H9 (cell line): ENCODE results near the gene CACNA1H. TPM values are rescaled to one million over a fixed set of nuclear protein-coding genes. Genes with fewer than 3 reads are reported as not detected.

ENCODE experiments used
- DNase-seq: peaks from one replicate; pipeline ENCODE4 v3.0.0-alpha.2; 2017
- H2AFZ ChIP-seq: one replicate; pipeline ENCODE4 v1.6.1; 2013; ENCODE audit warnings: mild to moderate bottlenecking, low read length, control low read depth, moderate library complexity
- H2AK5ac ChIP-seq: 2 replicates; pipeline ENCODE4 v1.6.1; 2013; ENCODE audit warnings: low read length, control low read depth, mixed read lengths; ENCODE audit not compliant: insufficient read length
- H2BK120ac ChIP-seq: one replicate; pipeline ENCODE4 v1.6.1; 2013; ENCODE audit warnings: low read depth, mild to moderate bottlenecking, low read length, control low read depth, inconsistent platforms; ENCODE audit not compliant: poor library complexity, severe bottlenecking
- H2BK12ac ChIP-seq: 2 replicates; pipeline ENCODE4 v1.6.1; 2013; ENCODE audit warnings: low read length, control low read depth, mixed read lengths, low read depth; ENCODE audit not compliant: insufficient read length
- H2BK15ac ChIP-seq: 2 replicates; pipeline ENCODE4 v1.6.1; 2013; ENCODE audit warnings: low read depth, low read length, control low read depth
- H2BK20ac ChIP-seq: one replicate; pipeline ENCODE4 v1.6.1; 2013; ENCODE audit warnings: low read depth, mild to moderate bottlenecking, low read length, control low read depth, inconsistent platforms; ENCODE audit not compliant: poor library complexity, severe bottlenecking
- H2BK5ac ChIP-seq: 2 replicates; pipeline ENCODE4 v1.6.1; 2013; ENCODE audit warnings: low read length, control low read depth, mixed read lengths; ENCODE audit not compliant: insufficient read length
- H3K14ac ChIP-seq: 2 replicates; pipeline ENCODE4 v1.6.1; 2013; ENCODE audit warnings: low read length, control low read depth; ENCODE audit not compliant: insufficient read depth
- H3K18ac ChIP-seq: 2 replicates; pipeline ENCODE4 v1.6.1; 2013; ENCODE audit warnings: low read depth, mild to moderate bottlenecking, mixed read lengths, low read length, control low read depth; ENCODE audit not compliant: insufficient read length
- H3K23ac ChIP-seq: 2 replicates; pipeline ENCODE4 v1.6.1; 2013; ENCODE audit warnings: low read length, control low read depth, mixed read lengths, low read depth; ENCODE audit not compliant: insufficient read length
- H3K23me2 ChIP-seq: 2 replicates; pipeline ENCODE4 v1.6.1; 2013; ENCODE audit warnings: low read depth, mild to moderate bottlenecking, mixed read lengths, low read length, control low read depth; ENCODE audit not compliant: insufficient read length, poor library complexity, severe bottlenecking
- H3K27ac ChIP-seq: 2 replicates; pipeline ENCODE4 v1.5.1; 2013; ENCODE audit warnings: low read length, control low read depth, mixed read lengths, low read depth; ENCODE audit not compliant: insufficient read length
- H3K27me3 ChIP-seq: 2 replicates; pipeline ENCODE4 v1.6.1; 2013; ENCODE audit warnings: low read length, control low read depth, inconsistent platforms; ENCODE audit not compliant: insufficient read depth
- H3K4ac ChIP-seq: 2 replicates; pipeline ENCODE4 v1.6.1; 2013; ENCODE audit warnings: low read depth, mild to moderate bottlenecking, control low read depth, inconsistent platforms, low read length, moderate library complexity
- H3K4me1 ChIP-seq: 2 replicates; pipeline ENCODE4 v1.6.1; 2013; ENCODE audit warnings: low read length, control low read depth, inconsistent platforms; ENCODE audit not compliant: insufficient read depth
- H3K4me2 ChIP-seq: 2 replicates; pipeline ENCODE4 v1.6.1; 2013; ENCODE audit warnings: low read length, control low read depth, mixed read lengths; ENCODE audit not compliant: insufficient read length, insufficient read depth
- H3K56ac ChIP-seq: 2 replicates; pipeline ENCODE4 v1.6.1; 2013; ENCODE audit warnings: low read depth, mild to moderate bottlenecking, mixed read lengths, low read length, control low read depth; ENCODE audit not compliant: insufficient read length
- H3K79me1 ChIP-seq: 2 replicates; pipeline ENCODE4 v1.6.1; 2013; ENCODE audit warnings: low read depth, mild to moderate bottlenecking, moderate library complexity, low read length, control low read depth, inconsistent platforms; ENCODE audit not compliant: insufficient read depth, poor library complexity, severe bottlenecking
- H3K79me2 ChIP-seq: 2 replicates; pipeline ENCODE4 v1.6.1; 2013; ENCODE audit warnings: low read length, control low read depth, inconsistent platforms; ENCODE audit not compliant: insufficient read depth
- H3K9ac ChIP-seq: 2 replicates; pipeline ENCODE4 v1.6.1; 2013; ENCODE audit warnings: low read length, control low read depth, mixed read lengths; ENCODE audit not compliant: insufficient read length; ENCODE audit errors: extremely low read depth
- H3K9me3 ChIP-seq: one replicate; pipeline ENCODE4 v1.6.1; 2013; ENCODE audit warnings: low read depth, low read length, inconsistent platforms; ENCODE audit not compliant: control insufficient read depth
- H3T11ph ChIP-seq: one replicate; pipeline ENCODE4 v1.6.1; 2013; ENCODE audit warnings: mild to moderate bottlenecking, low read length, control low read depth, inconsistent platforms
- H4K20me1 ChIP-seq: one replicate; pipeline ENCODE4 v1.6.1; 2013; ENCODE audit not compliant: control insufficient read depth, insufficient read length, insufficient read depth
- H4K5ac ChIP-seq: 2 replicates; pipeline ENCODE4 v1.6.1; 2013; ENCODE audit warnings: low read depth, mild to moderate bottlenecking, mixed read lengths, low read length, control low read depth; ENCODE audit not compliant: insufficient read length
- H4K8ac ChIP-seq: replicated peaks from 2 replicates; pipeline ENCODE4 v1.6.1; 2013; ENCODE audit warnings: low read length, control low read depth, mixed read lengths, low read depth; ENCODE audit not compliant: insufficient read length
- H4K91ac ChIP-seq: 2 replicates; pipeline ENCODE4 v1.6.1; 2013; ENCODE audit warnings: low read depth, mild to moderate bottlenecking, moderate library complexity, mixed read lengths, low read length, control low read depth; ENCODE audit not compliant: insufficient read length
- H3K27ac Mint-ChIP-seq, 3 experiments: 2 replicates in 2 of 3; 3 replicates in 1 of 3; pipeline ENCODE4 v1.8.0; 2020 to 2021; ENCODE audit warnings: mixed read lengths in 3 of 3, mild to moderate bottlenecking in 1 of 3, moderate library complexity in 1 of 3
- H3K27me3 Mint-ChIP-seq: 2 replicates; pipeline ENCODE4 v1.8.0; 2021; ENCODE audit warnings: low read depth, mild to moderate bottlenecking, moderate library complexity, mixed read lengths
- H3K36me3 Mint-ChIP-seq, 3 experiments: 2 replicates in 2 of 3; 3 replicates in 1 of 3; pipeline ENCODE4 v1.8.0; 2020 to 2021; ENCODE audit warnings: low read depth in 3 of 3, mixed read lengths in 3 of 3; ENCODE audit not compliant: insufficient read depth in 1 of 3
- H3K4me1 Mint-ChIP-seq, 2 experiments: 2 replicates each; pipeline ENCODE4 v1.8.0; 2020; ENCODE audit warnings: mixed read lengths in 2 of 2
- H3K4me3 Mint-ChIP-seq, 2 experiments: 2 replicates in 1 of 2; 3 replicates in 1 of 2; pipeline ENCODE4 v1.8.0; 2020 to 2021; ENCODE audit warnings: mild to moderate bottlenecking in 2 of 2, mixed read lengths in 2 of 2, moderate library complexity in 1 of 2
- H3K9me3 Mint-ChIP-seq, 2 experiments: 2 replicates in 1 of 2; 3 replicates in 1 of 2; pipeline ENCODE4 v1.8.0; 2020; ENCODE audit warnings: mild to moderate bottlenecking in 2 of 2, mixed read lengths in 2 of 2, moderate library complexity in 1 of 2
- CTCF ChIP-seq: fragments of 200-600 bp; sonication (generic); conservative IDR thresholded peaks from 3 replicates; pipeline ENCODE4 v1.8.0; 2021; ENCODE audit warnings: antibody characterized with exemption, mild to moderate bottlenecking
- WGBS: extraction: QIAGEN DNeasy Blood & Tissue Kit; methylation state at CpG from one replicate; pipeline ENCODE4 v1.1.7; 2013; ENCODE audit warnings: missing lambda C conversion rate, low lambda C conversion rate, mixed read lengths; ENCODE audit not compliant: insufficient read length; ENCODE audit errors: extremely low coverage; 5-methylcytosine and 5-hydroxymethylcytosine counted together
- total RNA-seq: library from RNA; stranded (reverse); gene quantifications from 2 replicates; pipeline ENCODE4 v1.2.1, GENCODE V29; 2021

CACNA1H gene
- total RNA-seq, 1 experiment from 2014 or later: 43.3 TPM

- H2BK20ac ChIP-seq: no peak overlapping the region
- H3K23me2 ChIP-seq: no peaks in the 10 kb centered on the region
- peaks cover 0 to 4% (median 2%) of the 10 kb centered on the region in 3 experiments; a peak in 3 of 7 replicates for H3K36me3 Mint-ChIP-seq
- H3K9me3 Mint-ChIP-seq: peaks cover 11 to 17% of the 10 kb centered on the region in 2 experiments
- no peak overlapping the region for H3K4me2 ChIP-seq
- no peaks in the 10 kb centered on the region for H3K4me1 ChIP-seq
- H3K9me3 ChIP-seq: no peaks in the 10 kb centered on the region
- no peak for DNase-seq
- no peak overlapping the region for H2BK12ac ChIP-seq
- H3K9ac ChIP-seq: no peak overlapping the region
- H3K23ac ChIP-seq: no peak overlapping the region
- no peak overlapping the region for H4K5ac ChIP-seq
- H2BK5ac ChIP-seq: no peak overlapping the region
- no CpG with 5 or more reads among the region's 9 CpGs for WGBS
- H3K27me3 ChIP-seq: no peaks in the 10 kb centered on the region
- no peak overlapping the region; the same call in 1 of the 2 replicates for H3K14ac ChIP-seq
- H3K27ac ChIP-seq: no peak overlapping the region
- H2BK15ac ChIP-seq: no peak overlapping the region
- TF ChIP-seq CTCF: no peak
- no peak overlapping the region for H2BK120ac ChIP-seq
- H3K27me3 Mint-ChIP-seq: peaks cover 44% of the 10 kb centered on the region
- H3K4ac ChIP-seq: no peak overlapping the region
- no peak overlapping the region for H3K18ac ChIP-seq
- H4K8ac ChIP-seq: no peak overlapping the region
- no peaks in the 10 kb centered on the region for H3K79me1 ChIP-seq
- no peak overlapping the region for H3K56ac ChIP-seq
- no peaks in the 10 kb centered on the region for H3K79me2 ChIP-seq
- H4K20me1 ChIP-seq: no peaks in the 10 kb centered on the region
- H3K4me3 Mint-ChIP-seq: no peak overlapping the region
- no peak overlapping the region for H4K91ac ChIP-seq
- no peak overlapping the region for H3K27ac Mint-ChIP-seq
- no peak overlapping the region for H2AFZ ChIP-seq
- H2AK5ac ChIP-seq: no peak overlapping the region
- no peak overlapping the region for H3T11ph ChIP-seq
- H3K4me1 Mint-ChIP-seq: peaks cover 0 to 11% of the 10 kb centered on the region in 2 experiments; a peak in 3 of 4 replicates
These were observed 109.9 kb downstream of the CACNA1H start for GRCh38 chr16:1262846-1263221.
